SK-N-SH treated with all-trans-retinoic acid at 6 μM for 48 hours (cell line): ENCODE results near the gene DPYSL5.

Experiments used
- ATAC-seq: fragments of 200-7000 bp; cut with Tn5 transposase; 3 replicates; pipeline ENCODE4 v1.9.1; 2020; ENCODE audit warnings: mild to moderate bottlenecking, moderate library complexity
- ARNTL ChIP-seq: fragments of 450-650 bp; formaldehyde crosslinking; IDR thresholded peaks from 2 replicates; pipeline ENCODE4 v1.5.0; 2020; ENCODE audit warnings: low read depth, mild to moderate bottlenecking, moderate library complexity, borderline replicate concordance
- BACH2 ChIP-seq: fragments of 250-450 bp; sonication (Bioruptor Pico); IDR thresholded peaks from 2 replicates; pipeline ENCODE4 v1.9.0; 2021; ENCODE audit warnings: mild to moderate bottlenecking, borderline replicate concordance
- CSDC2 ChIP-seq: fragments of 250-450 bp; sonication (Bioruptor Pico); IDR thresholded peaks from 2 replicates; pipeline ENCODE4 v1.5.0; 2020; ENCODE audit warnings: mild to moderate bottlenecking, moderate library complexity
- ESRRG ChIP-seq: fragments of 250-450 bp; sonication (Bioruptor Pico); IDR thresholded peaks from 2 replicates; pipeline ENCODE4 v1.6.1; 2021; ENCODE audit warnings: mild to moderate bottlenecking
- GLIS3 ChIP-seq: fragments of 250-450 bp; sonication (Bioruptor Pico); IDR thresholded peaks from 2 replicates; pipeline ENCODE4 v1.5.0; 2020; ENCODE audit warnings: mild to moderate bottlenecking, moderate library complexity
- ISL1 ChIP-seq: fragments of 250-450 bp; sonication (Bioruptor Pico); IDR thresholded peaks from 2 replicates; pipeline ENCODE4 v2.1.2; 2022; ENCODE audit warnings: mild to moderate bottlenecking, moderate library complexity
- OSR1 ChIP-seq: fragments of 250-450 bp; sonication (Bioruptor Pico); IDR thresholded peaks from 2 replicates; pipeline ENCODE4 v1.8.0; 2022; ENCODE audit warnings: moderate library complexity, mild to moderate bottlenecking, inconsistent platforms
- PATZ1 ChIP-seq: fragments of 250-450 bp; sonication (Bioruptor Pico); IDR thresholded peaks from 2 replicates; pipeline ENCODE4 v1.8.0; 2020; ENCODE audit warnings: mild to moderate bottlenecking, moderate library complexity, borderline replicate concordance
- PPARA ChIP-seq: fragments of 250-450 bp; sonication (Bioruptor Pico); IDR thresholded peaks from 2 replicates; pipeline ENCODE4 v1.5.0; 2020; ENCODE audit warnings: mild to moderate bottlenecking, borderline replicate concordance
- SNAI2 ChIP-seq: fragments of 250-450 bp; sonication (Bioruptor Pico); IDR thresholded peaks from 2 replicates; pipeline ENCODE4 v1.5.0; 2020; ENCODE audit warnings: mild to moderate bottlenecking, moderate library complexity
- ZFP30 ChIP-seq: fragments of 450-650 bp; formaldehyde crosslinking; IDR thresholded peaks from 2 replicates; pipeline ENCODE4 v1.5.0; 2022; ENCODE audit warnings: mild to moderate bottlenecking, moderate library complexity
- ZNF565 ChIP-seq: fragments of 450-650 bp; formaldehyde crosslinking; conservative IDR thresholded peaks from 2 replicates; pipeline ENCODE4 v1.5.0; 2020; ENCODE audit warnings: low read depth, mild to moderate bottlenecking, moderate library complexity
- TF ChIP-seq, protein P1 (sequence below): fragments of 250-450 bp; sonication (Bioruptor Pico); IDR thresholded peaks from 2 replicates; pipeline ENCODE4 v1.5.1; 2020; ENCODE audit warnings: low read depth, mild to moderate bottlenecking, moderate library complexity
- TF ChIP-seq, protein P2 (sequence below): fragments of 250-450 bp; sonication (Bioruptor Pico); IDR thresholded peaks from 2 replicates; pipeline ENCODE4 v1.5.0; 2020; ENCODE audit warnings: mild to moderate bottlenecking, moderate library complexity
- TF ChIP-seq, protein P3 (sequence below): fragments of 250-450 bp; sonication (Bioruptor Pico); IDR thresholded peaks from 2 replicates; pipeline ENCODE4 v1.5.1; 2021; ENCODE audit warnings: mild to moderate bottlenecking, moderate library complexity

The DPYSL5 gene

DNA sequence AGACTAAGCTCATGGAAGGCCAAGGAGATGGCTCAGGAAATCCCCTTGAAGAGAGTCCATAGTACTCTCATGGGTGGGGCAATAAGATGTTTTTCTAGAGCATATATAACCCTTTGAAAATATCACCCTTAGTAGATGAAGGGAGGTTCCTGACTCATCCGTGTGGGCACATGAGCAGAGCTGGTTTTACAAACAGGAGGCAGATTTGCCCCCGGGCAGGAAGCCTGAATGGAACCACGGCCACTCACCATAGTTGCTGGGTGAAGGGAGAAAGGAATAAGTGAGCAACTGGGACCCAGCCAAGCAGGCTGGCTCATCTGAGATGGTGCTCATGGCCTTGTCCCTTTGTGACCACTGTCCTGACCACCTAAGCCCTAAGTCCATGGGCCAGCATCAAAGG, 93.6 kb downstream of the DPYSL5 start (continued):
- TF ChIP-seq, protein P1, sequence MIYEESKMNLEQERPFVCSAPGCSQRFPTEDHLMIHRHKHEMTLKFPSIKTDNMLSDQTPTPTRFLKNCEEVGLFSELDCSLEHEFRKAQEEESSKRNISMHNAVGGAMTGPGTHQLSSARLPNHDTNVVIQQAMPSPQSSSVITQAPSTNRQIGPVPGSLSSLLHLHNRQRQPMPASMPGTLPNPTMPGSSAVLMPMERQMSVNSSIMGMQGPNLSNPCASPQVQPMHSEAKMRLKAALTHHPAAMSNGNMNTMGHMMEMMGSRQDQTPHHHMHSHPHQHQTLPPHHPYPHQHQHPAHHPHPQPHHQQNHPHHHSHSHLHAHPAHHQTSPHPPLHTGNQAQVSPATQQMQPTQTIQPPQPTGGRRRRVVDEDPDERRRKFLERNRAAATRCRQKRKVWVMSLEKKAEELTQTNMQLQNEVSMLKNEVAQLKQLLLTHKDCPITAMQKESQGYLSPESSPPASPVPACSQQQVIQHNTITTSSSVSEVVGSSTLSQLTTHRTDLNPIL (CRISPR knock-in tag) = no peak
- TF ChIP-seq PATZ1 (CRISPR knock-in tag) = no peak

- TF ChIP-seq, protein P2, sequence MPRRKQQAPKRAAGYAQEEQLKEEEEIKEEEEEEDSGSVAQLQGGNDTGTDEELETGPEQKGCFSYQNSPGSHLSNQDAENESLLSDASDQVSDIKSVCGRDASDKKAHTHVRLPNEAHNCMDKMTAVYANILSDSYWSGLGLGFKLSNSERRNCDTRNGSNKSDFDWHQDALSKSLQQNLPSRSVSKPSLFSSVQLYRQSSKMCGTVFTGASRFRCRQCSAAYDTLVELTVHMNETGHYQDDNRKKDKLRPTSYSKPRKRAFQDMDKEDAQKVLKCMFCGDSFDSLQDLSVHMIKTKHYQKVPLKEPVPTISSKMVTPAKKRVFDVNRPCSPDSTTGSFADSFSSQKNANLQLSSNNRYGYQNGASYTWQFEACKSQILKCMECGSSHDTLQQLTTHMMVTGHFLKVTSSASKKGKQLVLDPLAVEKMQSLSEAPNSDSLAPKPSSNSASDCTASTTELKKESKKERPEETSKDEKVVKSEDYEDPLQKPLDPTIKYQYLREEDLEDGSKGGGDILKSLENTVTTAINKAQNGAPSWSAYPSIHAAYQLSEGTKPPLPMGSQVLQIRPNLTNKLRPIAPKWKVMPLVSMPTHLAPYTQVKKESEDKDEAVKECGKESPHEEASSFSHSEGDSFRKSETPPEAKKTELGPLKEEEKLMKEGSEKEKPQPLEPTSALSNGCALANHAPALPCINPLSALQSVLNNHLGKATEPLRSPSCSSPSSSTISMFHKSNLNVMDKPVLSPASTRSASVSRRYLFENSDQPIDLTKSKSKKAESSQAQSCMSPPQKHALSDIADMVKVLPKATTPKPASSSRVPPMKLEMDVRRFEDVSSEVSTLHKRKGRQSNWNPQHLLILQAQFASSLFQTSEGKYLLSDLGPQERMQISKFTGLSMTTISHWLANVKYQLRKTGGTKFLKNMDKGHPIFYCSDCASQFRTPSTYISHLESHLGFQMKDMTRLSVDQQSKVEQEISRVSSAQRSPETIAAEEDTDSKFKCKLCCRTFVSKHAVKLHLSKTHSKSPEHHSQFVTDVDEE = no peak
- TF ChIP-seq, protein P3, sequence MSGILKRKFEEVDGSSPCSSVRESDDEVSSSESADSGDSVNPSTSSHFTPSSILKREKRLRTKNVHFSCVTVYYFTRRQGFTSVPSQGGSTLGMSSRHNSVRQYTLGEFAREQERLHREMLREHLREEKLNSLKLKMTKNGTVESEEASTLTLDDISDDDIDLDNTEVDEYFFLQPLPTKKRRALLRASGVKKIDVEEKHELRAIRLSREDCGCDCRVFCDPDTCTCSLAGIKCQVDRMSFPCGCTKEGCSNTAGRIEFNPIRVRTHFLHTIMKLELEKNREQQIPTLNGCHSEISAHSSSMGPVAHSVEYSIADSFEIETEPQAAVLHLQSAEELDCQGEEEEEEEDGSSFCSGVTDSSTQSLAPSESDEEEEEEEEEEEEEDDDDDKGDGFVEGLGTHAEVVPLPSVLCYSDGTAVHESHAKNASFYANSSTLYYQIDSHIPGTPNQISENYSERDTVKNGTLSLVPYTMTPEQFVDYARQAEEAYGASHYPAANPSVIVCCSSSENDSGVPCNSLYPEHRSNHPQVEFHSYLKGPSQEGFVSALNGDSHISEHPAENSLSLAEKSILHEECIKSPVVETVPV (CRISPR knock-in tag) = no peak
- TF ChIP-seq BACH2 (CRISPR knock-in tag) (no peak), GLIS3 (CRISPR knock-in tag) (no peak), PPARA (CRISPR knock-in tag) (no peak), ISL1 (CRISPR knock-in tag) (no peak), ESRRG (CRISPR knock-in tag) (no peak), ARNTL (CRISPR knock-in tag) (no peak), ZFP30 (CRISPR knock-in tag) (no peak), CSDC2 (CRISPR knock-in tag) (no peak), ZNF565 (no peak)
- TF ChIP-seq, protein P1 (CRISPR knock-in tag) = no peak
- ATAC-seq = peak; percentile 68
Measured at GRCh38 chr2:26942543-26943295, 94.8 kb downstream of the DPYSL5 start.

DNA sequence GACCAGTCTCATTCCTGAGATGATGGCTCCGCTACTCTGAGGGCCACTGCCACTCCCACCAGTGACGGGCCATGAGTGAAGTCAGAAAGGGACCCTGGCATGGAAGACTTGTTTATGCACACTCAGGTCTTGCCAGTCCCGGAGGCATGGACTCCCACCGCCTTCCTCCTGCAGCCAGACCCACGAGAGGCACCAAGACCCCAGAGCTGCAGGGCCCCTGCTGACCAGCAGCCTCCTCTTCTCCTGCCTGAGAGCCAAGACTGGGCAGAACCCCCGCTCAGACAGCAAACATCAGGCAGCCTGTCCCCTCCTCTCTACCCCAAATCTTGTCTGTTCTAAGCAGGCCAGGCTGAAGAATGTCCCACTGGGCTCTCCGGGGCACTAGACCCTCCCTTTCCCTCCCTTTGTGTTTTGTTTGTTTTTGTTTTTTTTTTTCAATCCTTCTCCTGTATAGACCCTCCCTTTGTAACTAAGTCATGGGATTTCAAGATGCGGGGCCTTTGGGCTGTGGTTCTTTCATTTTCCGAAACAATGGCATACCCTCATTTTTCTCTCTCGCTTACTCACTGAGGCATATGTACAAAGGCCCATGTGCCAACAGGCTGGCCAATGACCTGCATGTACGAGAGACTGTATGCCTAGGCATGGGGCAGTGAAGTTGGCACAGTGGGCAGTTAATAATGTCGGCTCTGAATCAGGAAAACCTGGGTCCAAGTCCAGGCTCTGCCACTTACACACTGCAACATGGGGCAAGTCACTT, 98.2 kb downstream of the DPYSL5 start:
- TF ChIP-seq SNAI2 (CRISPR knock-in tag) (no peak), OSR1 (CRISPR knock-in tag) (no peak), BACH2 (CRISPR knock-in tag) (no peak), ZNF565 (no peak), ISL1 (CRISPR knock-in tag) (no peak), ARNTL (CRISPR knock-in tag) (no peak), ESRRG (CRISPR knock-in tag) (no peak)
- no peak for ATAC-seq
